Measurements from ENCODE around the gene BBOF1.

Gene BBOF1

GRCh38 chr14:74105381-74105780 is 86.2 kb downstream of the BBOF1 start:
- no peak for DNase-seq (ENCODE audit: low spot score)

- DNase-seq (ENCODE audit: low spot score), result no peak
Measured at GRCh38 chr14:74109369-74109768, 90.2 kb downstream of the BBOF1 start.

GRCh38 chr14:74111395-74112216 is 92.5 kb downstream of the BBOF1 start:
- peak; percentile 36 for DNase-seq (ENCODE audit: low spot score)
